Pulmonary artery endothelial cell (primary cell): ENCODE measurements around the gene KRTAP4-6. TPM values are rescaled to one million over a fixed set of nuclear protein-coding genes. Genes with fewer than 3 reads are reported as not detected.
"Not testable (repeated sequence)": the region's sequence is repeated elsewhere in the genome, so short reads cannot be mapped to it uniquely, and the experiment has no call there.

ENCODE experiments used
- DNase-seq: peaks from one replicate; pipeline ENCODE4 v3.0.0-alpha.2; 2011; ENCODE audit warnings: low read depth, low spot score
- total RNA-seq: library from RNA; depleted of rRNA; stranded (reverse); fragments of >200 nt; gene quantifications from 2 replicates; pipeline ENCODE4 v1.2.3, GENCODE V29; 2014

The KRTAP4-6 gene
- total RNA-seq: not detected in 2 replicates

DNA sequence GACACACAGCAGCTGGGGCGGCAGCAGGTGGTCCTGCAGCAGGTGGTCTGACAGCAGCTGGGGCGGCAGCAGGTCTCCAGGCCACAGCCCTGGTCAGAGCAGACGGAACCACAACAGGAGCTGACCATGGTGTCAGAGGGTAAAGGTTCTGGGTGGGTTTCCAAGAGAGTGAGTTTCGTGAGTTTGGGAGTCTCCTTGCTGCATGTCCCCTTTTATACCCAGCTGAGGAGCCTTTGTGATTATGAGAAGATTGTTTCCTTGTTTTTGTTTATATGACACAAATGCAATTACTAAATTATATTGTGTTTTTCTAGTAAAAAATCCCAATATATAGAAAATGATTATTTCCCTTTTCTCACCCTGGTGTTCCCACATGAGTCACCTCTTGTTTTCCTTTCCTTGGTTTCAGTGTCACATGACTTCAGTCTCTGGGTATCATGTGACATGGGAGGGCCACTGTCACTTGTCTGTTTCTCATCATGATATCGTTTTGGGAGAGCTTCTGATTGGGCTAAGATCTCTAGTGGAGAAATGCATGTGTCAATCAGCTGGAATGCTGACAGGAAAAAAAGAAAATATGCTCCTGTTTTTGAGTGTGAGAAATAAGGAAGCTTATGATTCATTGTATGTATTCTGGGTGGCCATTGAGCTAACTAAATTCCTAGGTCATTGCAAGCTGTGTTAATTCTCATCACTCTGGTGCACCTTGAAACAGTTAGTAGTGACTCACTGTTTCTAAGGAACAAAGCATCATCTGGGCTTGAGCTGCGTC, at the start of gene KRTAP4-6:
Gene KRTAP4-6, minus strand, starts transcription at position 185 of the 772 bp plus-strand sequence. Its CDS starts 57 bp downstream, at position 128.
- DNase-seq: no peak

DNA sequence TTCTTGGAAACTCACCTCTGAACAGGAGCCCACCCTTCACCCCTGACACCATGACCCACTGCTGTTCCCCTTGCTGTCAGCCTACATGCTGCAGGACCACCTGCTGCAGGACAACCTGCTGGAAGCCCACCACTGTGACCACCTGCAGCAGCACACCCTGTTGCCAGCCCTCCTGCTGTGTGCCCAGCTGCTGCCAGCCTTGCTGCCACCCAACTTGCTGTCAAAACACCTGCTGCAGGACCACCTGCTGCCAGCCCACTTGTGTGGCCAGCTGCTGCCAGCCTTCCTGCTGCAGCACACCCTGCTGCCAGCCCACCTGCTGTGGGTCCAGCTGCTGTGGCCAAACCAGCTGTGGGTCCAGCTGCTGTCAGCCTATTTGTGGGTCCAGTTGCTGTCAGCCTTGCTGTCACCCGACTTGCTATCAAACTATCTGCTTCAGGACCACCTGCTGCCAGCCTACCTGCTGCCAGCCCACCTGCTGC, 49.5 kb upstream of the KRTAP4-6 start, which contains the start of gene KRTAP9-1:
Gene KRTAP9-1, plus strand, starts transcription at position 51 of the 482 bp plus-strand sequence. Its CDS starts 0 bp downstream, at position 51.
- not testable (repeated sequence) for DNase-seq

DNA sequence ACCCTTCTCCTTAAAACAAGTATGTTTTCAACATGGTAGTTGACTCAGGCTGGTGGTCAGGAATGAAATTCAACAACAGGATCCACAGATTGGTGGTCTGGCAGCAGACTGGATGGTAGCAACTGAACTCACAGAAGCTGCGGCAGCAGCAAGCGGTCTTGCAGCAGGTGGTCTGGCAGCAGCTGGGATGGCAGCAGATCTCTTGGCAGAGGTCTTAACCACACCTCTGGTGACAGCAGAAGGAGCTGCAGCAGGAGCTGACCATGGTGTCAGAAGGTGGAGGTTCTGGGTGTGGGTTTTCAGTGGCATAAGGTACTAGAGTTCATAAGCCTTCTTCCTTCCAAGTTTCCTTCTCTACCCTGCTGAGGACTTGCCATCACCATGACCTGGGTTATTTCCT, 46.5 kb upstream of the KRTAP4-6 start:
- no peak for DNase-seq

DNA sequence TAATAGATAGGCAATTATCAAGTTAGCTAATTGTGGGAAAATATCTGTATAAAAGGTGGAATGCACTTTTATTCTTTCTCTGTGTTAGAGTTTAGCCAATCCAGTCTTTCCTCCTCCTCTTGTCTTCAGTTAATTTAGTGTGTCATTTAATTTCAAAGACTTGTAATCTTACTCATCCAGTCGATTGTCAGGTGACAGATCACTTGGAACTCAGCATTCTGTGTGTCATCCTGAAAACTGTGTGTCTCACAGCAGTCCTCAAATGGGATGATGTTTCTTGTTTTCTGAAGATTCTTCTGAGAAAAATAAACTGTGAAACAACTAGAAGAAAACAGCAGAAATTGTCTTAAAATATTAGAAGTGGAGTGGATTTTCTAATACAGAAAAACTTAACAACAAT, 44.7 kb upstream of the KRTAP4-6 start:
- DNase-seq: no peak

DNA sequence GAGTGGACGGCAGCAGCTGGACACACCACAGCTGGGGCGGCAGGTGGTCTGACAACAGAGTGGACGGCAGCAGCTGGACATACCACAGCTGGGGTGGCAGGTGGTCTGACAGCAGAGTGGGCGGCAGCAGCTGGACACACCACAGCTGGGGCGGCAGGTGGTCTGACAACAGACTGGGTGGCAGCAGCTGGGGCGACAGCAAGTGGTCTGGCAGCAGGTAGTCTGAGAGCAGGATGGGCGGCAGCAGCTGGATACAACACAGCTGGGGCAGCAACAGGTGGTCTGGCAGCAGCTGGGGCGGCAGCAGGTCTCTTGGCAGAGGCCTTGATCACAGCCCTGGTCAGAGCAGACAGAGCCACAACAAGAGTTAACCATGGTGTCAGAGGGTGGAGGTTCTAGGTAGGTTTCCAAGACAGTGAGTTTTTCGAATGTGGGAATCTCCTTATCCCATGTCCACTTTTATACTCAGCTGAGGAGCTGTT, 44.2 kb upstream of the KRTAP4-6 start, which contains the start of gene KRTAP4-1:
Gene KRTAP4-1, minus strand, starts transcription at position 432 of the 482 bp plus-strand sequence. Its CDS starts 57 bp downstream, at position 375.
- no peak for DNase-seq

DNA sequence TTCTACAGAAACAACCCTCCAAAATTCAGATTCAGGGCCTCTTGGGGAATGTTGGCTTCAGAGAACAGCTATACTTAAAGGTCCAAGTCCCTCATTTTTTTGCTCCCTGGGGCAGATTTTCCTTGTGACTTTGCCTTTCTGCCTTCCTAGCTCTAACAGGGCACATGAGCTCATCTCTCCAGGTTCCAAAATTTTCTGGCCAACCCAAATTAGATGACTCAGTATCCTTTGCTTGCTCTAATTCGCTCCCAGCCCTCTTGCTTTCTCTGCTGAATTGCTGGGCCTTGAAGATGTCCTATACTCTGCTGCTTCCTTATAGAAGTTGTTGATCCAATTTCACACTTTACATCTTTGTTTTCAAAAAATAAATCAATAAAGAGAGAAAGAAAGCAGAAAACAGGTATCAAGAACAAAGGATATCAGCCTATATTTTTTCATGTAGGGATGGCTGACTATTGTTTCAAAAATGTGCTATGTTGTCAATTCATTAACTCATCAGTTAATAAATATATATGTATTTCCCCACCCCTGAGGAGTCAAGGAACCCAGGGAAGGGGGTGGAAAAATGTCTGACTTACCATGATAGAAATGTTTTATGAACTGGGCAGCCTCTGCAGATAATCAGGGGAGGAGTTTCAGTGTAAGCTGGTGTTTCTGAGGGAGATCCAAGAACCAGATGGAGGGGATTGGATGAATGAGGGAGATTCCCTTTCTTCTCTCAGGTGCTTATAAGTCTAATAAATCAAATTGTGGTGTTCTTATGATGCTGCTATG, 38.7 kb upstream of the KRTAP4-6 start:
- no peak for DNase-seq

DNA sequence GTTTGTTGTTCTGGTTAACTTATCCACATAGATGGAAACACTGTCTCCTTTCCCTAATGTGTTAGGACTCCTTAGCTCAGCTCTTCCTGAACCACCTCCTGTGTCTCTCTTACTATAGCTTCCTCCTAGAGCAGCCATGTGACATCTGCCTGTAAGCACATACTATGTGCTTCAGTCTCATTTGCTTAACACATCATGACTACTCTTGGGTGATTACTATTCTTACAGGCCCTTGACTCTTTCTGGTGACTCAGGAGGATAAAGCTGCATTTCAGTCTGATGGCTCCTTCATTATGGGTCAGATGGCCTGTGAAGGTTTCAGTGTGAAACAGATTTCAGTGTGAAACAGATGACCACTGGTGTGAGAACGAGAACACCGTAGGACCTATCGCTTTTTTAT, 38.0 kb upstream of the KRTAP4-6 start:
- no peak for DNase-seq

DNA sequence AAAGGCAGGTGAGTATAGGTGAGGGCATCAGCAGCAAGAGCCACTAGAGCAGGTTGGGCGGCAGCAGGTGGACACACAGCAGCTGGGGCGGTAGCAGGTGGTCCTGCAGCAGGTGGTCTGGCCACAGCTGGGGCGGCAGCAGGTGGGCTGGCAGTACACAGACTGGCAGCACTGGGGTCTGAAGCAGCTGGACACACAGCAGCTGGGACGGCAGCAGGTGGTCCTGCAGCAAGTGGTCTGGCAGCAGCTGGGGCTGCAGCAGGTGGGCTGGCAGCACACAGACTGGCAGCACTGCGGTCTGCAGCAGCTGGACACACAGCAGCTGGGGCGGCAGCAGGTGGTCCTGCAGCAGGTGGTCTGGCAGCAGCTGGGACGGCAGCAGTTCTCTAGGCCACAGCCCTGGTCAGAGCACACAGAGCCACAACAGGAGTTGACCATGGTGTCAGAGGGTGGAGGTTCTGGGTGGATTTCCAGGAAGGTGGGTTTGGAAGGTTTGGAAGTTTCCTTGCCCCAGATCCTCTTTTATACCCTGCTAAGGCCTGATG, 37.5 kb upstream of the KRTAP4-6 start, which contains the start of gene KRTAP4-2:
Gene KRTAP4-2, minus strand, starts transcription at position 495 of the 545 bp plus-strand sequence. Its CDS starts 57 bp downstream, at position 438.
- no peak for DNase-seq

DNA sequence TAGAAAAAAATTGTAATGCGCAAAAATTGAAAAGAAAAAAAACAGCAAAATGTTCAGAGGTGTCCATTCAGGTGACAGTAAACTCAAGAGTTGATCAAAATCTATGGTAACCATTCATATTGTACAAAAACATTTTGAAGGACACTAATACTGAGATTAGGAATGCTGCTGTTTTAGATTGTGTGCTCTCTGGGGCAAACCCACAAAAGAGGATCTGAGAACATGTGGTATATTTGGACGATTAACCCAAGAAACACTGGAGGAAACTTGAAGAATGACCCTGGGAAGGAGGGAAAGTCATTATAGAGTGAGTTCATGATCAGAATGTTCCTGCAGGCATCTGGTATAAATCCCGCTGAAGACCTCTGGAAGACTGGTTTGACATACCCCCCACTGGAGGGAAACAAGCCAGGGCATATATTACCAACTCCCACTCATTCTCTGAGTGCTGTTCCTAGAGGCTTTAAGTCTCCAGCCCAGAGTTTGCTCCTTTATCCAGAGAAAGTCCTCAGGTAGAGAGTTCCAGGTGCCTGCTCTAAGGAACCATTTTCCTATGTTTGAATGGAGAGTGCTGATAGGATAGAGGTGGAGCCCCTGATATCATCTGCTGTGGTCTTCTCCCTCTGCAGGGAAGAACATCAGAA, 36.5 kb upstream of the KRTAP4-6 start:
- DNase-seq: no peak

DNA sequence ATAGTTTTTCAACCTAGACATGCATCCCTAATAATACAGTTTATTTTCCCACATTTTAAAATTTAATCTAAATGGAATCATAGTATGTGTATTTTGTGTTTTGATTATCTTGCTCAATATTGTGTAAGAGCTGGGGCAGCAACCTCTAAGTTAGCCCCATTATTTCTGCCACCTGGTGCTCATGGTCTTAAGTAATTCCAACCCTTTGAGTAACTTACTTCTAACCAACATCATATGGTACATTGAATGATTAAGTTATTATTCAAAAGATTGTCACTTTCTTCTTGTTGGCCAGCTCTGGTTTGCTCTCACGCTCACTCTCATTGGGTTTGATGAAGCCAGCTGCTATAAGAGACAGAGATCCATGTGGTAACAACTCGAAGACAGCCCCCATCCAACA, 31.5 kb upstream of the KRTAP4-6 start:
- DNase-seq: no peak

DNA sequence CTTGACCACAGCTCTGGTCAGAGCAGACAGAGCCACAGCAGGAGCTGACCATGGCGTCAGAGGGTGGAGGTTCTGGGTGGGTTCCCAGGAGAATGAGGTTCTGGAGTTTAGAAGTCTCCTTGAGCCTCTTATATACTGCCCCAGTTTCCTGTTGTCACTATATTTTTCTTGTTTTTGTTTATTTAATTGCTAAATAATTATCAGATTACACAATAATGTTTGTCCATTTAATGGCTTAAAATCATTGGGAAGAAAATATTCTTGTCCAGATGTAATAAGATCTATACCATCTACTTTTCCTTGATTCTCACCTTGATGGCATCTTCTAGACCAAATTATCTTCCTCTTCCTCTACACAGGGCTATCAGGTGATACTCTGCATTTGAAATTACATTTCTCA, 27.8 kb upstream of the KRTAP4-6 start, which contains the start of gene KRTAP4-3:
Gene KRTAP4-3, minus strand, starts transcription at position 101 of the 400 bp plus-strand sequence. Its CDS starts 49 bp downstream, at position 52.
- no peak for DNase-seq

DNA sequence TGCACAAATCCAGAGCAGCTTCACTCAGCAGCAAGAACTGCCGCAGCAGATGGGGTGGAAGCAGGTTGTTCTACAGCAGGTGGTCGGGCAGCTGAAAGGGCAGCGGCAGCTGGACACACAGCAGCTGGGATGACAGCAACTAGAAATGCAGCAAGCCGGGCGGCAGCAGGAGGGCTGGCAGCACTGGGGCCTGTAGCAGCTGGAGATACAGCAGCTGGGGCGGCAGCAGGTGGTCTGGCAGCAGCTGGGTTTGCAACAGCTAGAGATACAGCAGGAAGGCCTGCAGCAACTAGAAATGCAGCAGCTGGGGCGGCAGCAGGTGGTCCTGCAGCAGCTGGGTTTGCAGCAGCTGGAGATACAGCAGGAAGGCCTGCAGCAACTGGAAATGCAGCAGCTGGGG, 27.2 kb upstream of the KRTAP4-6 start:
- DNase-seq: no peak

DNA sequence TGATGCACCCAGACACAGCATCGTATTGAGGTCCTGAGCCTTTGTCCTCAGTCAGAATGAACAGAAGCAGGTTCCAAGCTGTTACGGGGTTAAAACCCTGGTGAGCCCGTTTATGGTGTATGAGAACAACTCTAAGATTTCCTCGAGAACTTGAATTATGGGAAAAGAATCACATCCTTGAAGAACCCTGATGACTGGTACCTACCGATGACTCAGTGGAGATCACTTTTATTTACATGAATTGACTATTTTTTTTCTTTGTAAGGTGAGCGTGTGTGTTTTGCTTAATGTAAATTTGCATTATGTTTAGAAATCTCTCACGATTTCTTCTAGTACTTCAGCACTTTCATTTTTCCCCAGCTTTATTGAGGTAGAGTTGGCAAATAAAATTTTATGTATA, 23.5 kb upstream of the KRTAP4-6 start:
- DNase-seq: no peak

DNA sequence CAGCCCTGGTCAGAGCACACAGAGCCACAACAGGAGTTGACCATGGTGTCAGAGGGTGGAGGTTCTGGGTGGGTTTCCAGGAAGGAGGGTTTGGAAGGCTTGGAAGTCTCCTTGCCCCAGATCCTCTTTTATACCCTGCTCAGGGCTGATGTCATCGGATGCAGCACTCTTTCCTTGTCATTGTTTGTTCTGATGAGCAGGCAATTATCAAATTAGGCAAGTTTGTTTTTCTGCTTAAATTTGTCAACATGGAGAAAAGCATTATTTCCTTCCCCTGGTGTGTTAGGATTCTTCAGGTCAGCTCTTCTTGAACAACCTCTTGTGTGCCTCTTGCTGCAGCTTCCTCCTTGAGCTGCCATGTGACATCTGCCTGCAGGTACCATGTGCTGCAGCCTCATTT, 20.3 kb upstream of the KRTAP4-6 start, which contains the start of gene KRTAP4-4:
Gene KRTAP4-4, minus strand, starts transcription at position 101 of the 400 bp plus-strand sequence. Its CDS starts 57 bp downstream, at position 44.
- DNase-seq: no peak

DNA sequence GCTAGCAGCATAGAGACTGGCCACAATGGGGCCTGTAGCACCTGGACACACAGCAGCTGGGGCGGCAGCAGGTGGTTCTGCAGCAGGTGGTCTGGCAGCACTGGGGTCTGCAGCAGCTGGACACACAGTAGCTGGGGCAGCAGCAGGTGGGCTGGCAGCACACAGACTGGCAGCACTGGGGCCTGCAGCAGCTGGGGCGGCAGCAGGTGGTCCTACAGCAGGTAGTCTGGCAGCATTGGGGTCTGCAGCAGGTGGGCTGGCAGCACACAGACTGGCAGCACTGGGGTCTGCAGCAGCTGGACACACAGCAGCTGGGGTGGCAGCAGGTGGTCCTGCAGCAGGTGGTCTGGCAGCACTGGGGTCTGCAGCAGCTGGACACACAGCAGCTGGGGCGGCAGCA, 19.8 kb upstream of the KRTAP4-6 start:
- DNase-seq: not testable (repeated sequence)

DNA sequence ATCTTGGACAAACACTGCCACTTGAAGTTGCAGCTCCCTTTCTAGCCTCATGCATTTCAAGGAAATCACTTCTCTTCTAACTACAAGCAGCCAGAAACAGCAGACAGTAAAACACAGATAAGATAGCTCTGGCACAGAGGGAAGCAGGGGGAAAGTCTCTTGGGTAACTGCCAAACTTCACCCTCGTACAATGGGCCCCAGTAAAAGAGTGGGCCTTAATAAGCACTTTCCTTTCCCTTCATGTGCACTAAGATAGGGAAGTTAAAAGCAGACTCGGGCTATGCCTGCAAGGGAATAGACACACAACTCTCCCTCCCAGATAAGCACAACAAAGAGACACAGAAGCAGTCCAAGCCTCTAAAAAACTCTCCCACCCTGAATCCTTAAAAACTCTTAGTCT, 13.5 kb upstream of the KRTAP4-6 start:
- no peak for DNase-seq

DNA sequence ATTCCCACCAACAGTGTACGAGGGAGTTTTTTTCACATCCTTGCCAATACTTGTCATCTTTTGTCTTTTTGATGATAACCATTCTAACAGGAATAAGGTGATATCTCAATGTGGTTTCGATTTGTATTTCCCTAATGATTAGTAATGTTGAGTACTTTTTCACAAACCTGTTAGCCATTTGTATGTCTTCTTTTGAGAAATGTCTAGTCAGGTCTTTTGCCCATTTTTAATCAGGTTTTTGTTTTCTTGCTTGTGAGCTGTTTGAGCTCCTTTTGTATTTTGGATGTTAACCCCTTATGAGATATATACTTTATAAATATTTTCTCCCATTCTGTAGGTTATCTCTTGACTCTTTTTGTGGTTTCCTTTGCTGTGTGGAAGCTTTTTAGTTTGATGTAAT, 11.2 kb upstream of the KRTAP4-6 start:
- DNase-seq: no peak

DNA sequence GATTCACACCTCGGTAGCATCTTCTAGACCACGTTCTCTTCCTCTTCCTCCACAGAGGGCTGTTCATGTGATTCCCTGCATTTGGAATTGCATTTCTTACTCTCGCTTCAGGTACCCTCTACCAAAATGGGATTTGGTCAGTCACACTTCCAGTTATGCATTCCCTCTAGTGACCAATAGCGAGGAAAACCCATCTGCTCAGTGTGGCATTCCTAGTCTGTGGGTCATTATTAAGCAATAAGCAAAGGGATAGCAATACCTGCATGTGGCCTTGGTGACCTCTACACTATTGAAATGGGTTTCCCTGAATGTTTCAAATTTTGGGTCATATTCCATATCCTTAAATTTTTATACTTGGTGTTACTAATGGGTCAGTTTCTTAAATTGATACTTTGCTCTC, 9.7 kb upstream of the KRTAP4-6 start:
- no peak for DNase-seq

DNA sequence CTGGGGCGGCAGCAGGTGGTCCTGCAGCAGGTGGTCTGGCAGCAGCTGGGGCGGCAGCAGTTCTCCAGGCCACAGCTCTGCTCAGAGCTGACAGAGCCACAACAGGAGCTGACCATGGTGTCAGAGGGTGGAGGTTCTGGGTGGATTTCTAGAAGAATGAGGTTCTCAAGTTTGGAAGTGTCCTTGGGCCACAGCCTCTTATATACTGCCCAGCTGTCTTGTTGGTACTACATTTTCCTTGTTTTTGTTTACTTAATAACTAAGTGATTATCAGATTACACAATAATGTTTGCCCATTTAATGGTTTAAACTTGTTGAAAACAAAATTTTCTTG, 9.3 kb upstream of the KRTAP4-6 start, which contains the start of gene KRTAP4-5:
Gene KRTAP4-5, minus strand, starts transcription at position 174 of the 334 bp plus-strand sequence. Its CDS starts 58 bp downstream, at position 116.
- no peak for DNase-seq

DNA sequence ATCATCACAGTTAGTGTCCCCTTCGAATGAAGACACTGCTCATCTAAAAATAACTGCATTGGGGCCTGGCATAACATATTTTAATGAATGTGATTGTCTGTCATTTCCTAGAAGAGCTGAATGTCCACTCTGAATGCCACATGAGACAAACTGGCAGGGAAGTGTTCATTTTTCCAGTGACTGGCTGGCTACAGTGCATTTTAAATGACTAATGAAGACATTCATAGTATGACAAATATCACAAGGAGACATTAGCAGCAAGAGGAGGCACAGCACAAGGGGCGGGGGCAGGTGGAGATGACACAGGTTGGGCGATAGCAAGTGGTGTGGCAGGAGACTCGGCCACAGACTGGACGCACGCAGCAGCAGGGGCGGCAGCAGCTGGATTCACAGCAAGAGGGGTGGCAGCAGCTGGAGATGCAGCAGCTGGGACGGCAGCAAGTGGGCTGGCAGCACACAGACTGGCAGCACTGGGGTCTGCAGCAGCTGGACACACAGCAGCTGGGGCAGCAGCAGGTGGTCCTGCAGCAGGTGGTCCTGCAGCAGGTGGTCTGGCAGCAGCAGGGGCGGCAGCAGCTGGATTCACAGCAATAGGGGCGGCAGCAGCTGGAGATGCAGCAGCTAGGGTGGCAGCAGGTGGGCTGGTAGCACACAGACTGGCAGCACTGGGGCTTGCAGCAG, 8.8 kb upstream of the KRTAP4-6 start:
- not testable (repeated sequence) for DNase-seq
